Activated naive CD4-positive, alpha-beta T cell treated with anti-CD3 and anti-CD28 coated beads, Interleukin-2, amount 50 U/mL, for 16 hours (primary cell): ENCODE measurements around the gene AKTIP.
A peak's percentile ranks its signal among the peaks of the same experiment; 100 is the strongest.
"Not testable (repeated sequence)": the region's sequence is repeated elsewhere in the genome, so short reads cannot be mapped to it uniquely, and the experiment has no call there.

ENCODE experiments used
- DNase-seq: peaks from one replicate; pipeline ENCODE4 v3.0.0-alpha.2; 2020

Gene AKTIP

DNA sequence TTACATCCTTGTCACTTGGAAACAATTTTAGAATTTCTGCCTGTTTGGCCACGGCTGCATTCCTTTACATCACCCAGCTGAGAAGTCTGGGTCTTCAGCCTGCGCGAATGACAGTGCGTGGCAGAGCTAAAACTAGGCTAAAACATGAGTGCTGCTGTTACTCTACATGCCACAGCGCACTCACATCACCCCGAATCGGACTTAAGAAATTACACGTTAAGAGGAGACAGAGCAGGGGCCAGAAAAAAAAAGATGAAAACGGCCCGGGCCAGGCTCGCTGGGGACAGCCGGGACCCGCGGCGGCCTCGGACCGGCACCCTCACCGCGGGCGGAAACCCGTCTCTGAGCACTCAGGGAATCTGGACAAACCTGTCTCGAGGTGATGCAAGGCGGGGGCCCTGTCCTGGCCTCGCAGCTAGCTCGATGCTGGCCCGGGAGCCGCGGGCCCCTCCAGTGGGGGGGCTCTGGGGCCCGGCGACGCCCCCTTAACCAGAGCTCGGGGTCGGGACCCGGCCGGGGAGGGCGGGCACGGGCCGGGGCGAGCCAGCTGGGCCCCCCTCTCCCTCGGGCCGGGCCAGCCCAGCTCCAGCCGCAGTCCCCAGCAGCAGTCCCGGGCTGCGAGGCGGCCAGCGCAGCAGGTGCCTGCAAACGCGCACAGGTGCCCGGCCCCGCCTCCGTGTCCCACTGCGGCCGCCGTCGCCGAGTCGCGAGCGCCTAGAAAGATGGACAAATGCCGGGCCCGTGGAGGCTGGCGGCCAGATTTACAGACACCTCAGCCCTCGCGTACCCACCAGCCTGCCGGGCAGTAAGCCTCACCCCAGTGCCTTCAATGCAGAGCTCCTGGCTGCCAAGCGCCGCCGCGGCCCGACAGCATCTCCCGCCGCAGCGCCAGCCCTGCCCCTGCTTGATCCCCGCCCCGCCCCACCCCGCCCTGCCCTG, at the start of gene AKTIP:
Gene AKTIP (minus strand): TSS at position 879 of the 939 bp plus-strand sequence. CDS start 2,950 bp downstream, outside the sequence.
- peak; percentile 74 for DNase-seq

DNA sequence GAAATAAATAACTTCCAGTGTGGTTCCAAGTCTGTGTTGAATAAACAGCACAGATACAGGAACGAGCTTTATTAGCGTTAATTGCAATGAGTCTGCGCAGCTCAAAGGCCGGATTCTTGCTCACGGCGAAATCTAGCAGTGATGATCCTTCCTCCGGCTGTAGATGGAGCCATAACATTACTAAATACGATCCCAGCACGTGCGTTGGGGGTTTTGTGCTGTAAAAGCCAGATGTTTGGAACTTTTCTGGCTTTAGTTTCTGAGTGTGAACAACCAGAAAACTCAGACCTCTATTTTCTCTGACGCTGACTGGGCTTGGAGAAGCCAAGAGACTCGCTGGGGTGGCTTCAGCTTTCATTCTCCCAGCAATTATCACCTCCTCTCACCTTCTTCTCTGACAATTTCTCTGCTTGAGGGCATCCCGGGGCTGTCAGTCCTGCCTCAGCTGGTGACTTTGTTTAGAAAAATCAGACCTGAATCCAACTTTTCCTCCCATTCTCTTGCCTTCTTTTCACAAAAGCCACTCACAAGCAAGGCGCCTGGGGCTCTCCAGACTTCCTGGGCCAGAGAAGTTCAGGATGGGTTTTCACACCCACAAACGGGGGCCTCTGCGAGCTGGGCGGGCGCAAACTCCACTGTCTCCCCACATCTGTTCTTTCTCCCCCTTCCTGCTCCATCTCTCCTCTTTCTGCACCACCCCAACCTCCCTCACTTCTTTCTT, 47.1 kb upstream of the AKTIP start:
- peak; percentile 49 for DNase-seq

DNA sequence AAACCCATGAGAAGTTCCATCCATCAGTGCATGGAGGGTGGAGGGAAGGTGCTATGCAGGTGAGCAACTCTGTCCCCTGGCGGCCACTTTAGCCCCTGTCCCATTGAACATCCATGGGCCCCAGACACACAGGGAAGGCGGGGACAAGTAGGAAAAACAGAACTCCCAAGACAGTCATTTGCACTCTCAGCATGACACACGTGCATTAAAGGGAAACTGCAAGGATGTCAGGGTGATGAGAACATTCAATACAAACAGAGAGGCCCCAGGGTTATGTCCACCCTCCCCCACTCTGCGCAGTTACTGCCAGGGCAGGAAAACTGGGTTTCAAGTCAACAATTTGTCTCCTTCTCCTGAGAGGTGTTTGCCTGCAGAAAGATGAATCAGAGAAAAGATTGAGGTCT, 44.0 kb upstream of the AKTIP start:
- DNase-seq: no peak

DNA sequence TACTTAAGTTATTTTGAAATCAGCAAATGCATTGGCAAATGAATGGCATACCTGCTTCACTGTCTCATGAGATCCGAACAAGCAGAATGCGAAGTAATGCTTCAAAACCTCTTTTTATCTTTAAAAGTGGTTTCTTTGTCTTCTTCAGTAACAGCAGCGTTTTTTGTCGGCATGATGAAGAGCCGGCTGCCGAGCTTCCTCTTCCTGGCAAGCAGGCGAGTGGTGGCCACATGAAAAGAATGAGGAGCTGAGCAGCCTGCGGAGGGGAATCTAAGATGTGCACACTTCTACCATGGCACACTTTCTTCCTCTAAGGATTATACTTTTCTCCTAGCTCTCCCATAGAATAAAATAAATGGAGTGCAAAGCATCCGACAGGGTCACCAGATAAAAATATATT, 42.4 kb upstream of the AKTIP start:
- DNase-seq: peak; percentile 29

DNA sequence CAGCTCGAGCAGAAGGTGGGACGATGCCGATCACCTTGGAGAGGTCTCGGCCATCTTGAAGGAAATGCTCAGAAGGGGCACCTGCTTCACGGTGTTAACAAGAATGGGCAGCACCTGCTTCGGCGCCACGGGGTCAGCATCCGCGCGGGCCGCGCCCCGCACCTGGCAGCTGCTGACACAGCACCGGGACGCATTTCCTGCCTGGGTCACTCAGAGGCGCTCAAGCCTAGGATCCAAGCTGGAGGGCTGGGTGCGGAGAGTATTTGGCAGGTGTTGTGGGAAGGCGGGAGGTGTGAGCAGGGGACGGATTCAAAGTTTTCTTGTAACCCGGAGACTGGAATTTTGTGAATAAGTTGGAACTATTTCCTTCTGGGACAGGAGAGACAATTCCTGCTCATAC, 39.3 kb upstream of the AKTIP start:
- no peak for DNase-seq

DNA sequence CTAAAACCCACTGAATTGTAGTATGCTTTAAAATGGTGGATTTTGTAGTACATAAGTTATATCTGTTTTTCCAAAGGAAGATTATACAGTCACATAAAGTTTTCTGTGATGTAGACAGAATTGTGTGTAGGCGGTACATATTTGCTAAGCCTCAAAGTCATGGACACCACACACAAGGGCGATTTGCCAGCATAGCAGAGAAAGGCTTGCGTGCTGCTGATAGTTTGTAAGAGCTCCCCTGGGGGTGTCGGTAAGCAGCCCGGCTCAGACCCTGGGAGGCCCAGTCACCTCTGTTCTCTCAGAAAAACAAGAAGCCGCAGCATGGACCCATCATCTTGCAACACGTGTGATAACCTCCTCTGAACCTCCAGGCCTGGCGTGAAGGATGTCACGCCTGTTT, 38.3 kb upstream of the AKTIP start:
- no peak for DNase-seq

DNA sequence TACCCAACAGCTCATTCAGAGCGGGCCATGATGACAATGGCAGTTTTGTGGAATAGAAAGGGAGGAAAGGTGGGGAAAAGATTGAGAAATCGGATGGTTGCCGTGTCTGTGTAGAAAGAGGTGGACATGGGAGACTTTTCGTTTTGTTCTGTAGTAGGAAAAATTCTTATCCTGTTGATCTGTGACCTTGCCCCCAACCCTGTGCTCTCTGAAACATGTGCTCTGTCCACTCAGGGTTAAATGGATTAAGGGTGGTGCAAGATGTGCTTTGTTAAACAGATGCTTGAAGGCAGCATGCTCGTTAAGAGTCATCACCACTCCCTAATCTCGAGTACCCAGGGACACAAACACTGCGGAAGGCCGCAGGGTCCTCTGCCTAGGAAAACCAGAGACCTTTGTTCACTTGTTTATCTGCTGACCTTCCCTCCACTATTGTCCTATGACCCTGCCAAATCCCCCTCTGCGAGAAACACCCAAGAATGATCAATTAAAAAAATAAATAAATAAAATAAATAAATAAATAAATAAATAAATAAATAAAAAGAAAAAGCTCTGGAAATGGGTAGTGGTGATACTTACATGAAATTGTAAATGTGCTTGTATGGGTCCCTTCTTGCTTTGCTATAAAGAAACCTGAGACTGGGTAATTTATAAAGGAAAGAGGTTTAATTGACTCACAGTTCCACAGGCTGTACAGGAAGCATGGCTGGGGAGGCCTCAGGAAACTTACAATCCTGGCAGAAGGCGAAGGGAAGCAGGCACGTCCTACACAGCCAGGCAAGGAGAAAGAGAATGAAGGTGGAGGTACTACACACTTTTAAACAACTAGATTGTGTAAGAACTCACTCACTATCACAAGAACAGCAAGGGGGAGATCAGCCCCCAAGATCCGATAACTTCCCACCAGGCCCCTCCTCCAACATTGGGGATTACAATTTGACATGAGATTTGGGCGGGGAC, 37.0 kb upstream of the AKTIP start:
- not testable (repeated sequence) for DNase-seq

DNA sequence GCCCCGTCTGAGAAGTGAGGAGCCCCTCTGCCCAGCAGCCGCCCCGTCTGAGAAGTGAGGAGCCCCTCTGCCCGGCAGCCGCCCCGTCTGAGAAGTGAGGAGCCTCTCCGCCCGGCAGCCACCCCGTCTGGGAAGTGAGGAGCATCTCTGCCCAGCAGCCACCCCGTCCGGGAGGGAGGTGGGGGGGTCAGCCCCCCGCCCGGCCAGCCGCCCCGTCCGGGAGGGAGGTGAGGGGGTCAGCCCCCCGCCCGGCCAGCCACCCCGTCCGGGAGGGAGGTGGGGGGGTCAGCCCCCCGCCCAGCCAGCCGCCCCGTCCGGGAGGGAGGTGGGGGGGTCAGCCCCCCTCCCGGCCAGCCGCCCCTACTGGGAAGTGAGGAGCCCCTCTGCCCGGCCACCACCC, 36.3 kb upstream of the AKTIP start:
- not testable (repeated sequence) for DNase-seq

DNA sequence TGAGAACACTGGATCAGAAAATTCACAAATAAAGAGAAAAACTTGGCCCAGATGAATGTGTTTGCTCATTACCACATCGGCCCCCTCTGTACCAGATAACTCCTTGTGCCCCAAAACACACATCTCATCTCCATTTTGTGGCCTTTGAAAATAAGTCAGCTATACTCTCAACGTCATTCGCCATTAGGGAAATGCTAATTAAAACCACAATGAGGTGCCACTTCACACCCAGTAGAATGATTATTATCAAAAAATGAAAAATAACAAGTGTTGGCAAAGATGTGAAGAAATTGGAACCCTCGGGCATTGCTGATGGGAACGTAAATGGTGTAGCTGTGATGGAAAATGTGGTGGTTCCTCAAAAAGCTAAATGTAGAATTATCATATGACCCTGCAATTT, 34.6 kb upstream of the AKTIP start:
- DNase-seq: no peak

DNA sequence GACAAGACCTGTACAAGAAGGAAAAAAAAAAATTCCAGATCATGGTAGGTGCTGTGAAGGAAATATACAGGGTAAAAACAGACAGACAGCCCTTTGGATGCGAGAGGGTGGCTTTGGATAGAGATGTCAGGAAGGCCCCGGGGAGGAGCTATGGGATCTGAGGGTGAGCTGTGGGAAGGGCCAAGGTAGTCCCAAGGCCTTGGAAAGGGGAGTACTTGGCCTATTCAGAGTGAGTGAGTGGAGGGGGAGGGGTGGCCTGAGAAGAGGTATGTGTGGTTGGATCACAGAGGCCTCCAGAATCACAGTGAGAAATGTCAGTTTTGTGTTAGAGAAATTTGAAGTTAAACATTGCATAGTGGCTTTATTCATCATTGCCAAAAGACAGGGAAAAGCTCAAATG, 31.2 kb upstream of the AKTIP start:
- DNase-seq: no peak

DNA sequence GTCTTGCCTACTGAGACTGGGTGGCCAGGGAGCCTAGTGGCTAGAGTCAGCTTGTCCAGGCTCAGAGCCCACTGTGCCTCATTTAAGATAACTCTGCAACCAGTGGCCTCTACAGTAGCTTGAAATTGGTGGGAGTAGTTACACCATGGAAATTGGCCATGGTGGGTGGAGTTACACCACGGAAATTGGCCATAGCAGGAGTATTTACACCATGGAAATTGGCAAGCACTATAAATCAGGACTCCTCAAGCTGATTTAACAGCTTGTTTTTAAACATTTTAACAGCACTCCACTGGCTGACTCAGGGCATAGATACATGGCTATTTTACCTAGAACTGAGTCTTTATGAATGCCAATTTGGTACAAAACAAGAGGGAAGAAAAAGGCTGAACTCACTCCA, 27.7 kb upstream of the AKTIP start:
- no peak for DNase-seq

DNA sequence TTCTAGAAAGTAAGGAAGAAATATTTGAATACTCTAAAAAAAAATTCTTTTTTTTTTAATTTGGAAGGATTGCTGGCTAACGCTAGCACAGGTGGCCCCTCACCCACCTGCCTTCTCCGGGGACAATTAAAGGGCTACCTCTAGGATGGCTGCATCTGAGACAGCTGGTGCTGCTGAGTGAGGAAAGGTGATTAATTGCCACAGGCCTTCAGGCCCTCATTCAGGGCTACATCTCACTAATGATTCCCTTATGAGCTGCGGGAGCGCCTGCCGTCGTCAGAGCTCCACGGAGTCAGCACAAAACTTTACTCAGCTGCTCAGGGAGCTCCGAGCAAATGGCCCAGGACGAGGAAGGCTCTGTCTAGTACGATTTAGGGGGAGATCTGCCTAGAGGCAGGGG, 27.0 kb upstream of the AKTIP start:
- no peak for DNase-seq

DNA sequence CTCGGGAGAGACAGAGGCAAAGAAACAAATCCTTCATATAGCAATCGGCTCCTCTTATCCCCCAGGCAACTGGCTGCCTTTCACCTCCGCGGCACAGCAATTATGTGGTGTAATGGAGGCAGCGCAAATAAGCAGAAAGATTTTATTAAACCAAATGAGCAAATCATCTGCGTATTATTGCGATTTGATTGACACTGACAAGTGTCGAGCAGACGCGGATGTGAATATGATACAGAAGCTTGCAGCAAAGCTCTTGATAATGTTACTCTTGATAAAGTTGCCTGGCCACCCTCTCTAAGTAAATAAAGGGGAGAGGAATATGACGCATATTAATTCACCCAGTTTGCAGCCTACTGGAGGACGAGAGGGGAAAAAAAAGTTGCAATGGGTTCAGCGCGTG, 26.5 kb upstream of the AKTIP start:
- no peak for DNase-seq

DNA sequence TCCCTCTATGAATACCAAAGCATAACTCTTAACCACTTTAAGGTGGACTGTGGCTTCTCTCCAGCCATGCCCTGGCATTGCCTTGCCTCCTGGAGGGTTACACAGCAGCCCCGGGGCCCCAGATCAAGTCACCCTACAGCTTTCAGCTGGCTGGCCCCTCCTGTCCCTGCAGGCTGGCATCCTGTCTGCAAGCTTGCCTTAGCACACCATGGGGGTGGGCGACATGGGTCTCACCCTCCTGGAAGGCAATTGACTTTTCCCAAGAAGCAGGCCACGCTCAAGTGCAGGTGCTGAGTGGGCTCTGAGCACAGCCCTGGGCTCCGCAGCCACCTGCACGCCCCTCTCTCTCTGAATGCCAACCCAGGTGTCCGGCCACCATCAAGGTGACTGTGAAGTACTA, 25.8 kb upstream of the AKTIP start:
- DNase-seq: no peak

DNA sequence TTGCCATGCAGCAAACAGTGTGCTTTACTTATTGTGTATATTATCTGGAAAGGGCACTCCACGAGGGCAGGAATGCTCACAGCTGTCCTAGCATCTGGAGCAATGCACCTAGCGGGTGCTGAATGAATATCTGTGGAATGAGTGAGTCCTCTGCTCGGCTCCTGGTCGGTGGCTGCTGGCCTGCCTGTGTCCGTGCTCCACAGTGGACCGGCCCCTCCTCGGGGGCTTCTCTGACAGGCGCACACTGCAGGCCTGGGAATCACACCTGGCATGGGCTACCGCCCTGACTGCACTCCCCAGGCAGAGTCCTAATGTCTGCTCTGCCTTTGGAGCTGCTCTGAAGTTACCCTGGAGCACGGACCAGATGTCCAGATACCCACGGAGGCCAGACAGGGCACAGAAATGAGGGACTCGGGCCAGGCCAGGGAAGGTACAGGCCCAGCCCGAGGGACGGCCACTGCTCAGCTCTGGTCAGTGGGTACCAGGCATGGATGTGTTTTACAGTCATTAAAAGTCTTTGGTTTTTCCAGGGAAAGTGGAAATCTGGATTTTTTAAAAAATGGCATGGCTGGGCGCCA, 21.1 kb upstream of the AKTIP start:
- no peak for DNase-seq

DNA sequence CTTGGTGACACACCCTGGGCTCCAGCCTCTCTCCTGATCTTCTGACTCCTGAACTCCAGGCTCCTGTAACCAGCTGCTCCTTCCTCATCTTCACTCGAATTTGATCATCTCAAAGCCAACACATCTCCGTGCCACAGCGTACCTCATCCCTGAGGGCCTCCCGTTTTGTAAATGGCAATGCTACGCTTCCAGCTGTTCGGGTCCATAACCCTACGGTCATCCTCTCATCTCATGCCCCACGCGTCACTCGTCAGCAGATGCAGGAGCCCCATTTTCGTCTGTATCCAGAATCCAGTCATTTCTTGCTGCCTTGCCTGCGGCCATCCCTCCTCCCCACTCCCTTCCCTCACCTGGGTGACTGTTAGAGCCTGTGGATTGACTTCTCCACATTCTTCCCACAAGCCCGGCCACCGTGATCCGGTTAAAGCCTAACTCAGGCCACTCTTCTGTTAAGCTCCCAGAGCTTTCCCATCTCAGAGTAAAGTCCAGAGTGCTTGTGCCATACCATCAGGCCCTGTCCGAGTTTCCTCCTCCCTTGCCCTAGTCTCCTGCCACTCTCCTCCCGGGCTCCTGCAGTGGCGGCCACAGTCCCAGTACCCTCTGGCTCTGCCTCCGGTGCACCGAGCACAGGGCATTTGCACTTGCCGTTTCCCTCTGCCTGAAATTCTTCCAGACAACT, 20.3 kb upstream of the AKTIP start:
- DNase-seq: no peak

DNA sequence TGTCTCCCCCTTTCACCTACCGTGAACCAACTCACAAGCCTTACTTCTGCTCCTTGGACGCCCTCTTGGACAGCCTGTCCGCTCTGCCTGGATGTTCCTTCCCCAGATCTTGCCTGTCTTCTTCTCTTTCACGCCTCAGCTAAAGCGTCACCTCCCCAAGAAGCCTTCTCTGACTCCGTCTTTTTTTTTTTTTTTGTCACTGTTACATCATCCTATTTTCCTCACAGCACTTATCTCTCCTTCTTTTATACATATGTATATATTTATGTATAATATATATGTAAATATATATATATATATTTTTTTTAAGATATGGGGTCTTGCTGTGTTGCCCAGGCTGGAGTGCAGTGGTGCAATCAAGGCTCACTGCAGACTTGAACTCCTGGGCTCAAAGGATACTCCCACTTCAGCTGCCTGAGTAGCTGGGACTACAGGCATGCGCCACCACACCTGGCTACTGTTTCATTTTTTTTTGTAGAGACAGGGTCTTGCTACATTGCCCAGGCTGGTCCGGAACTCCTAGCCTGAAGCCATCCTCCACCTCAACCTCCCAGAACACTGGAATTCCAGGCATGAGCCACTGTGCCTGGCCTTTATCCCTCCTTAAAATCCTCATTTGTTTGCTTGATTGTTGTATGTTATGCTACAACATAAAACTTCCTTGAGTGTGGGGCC, 16.5 kb upstream of the AKTIP start:
- DNase-seq: no peak

DNA sequence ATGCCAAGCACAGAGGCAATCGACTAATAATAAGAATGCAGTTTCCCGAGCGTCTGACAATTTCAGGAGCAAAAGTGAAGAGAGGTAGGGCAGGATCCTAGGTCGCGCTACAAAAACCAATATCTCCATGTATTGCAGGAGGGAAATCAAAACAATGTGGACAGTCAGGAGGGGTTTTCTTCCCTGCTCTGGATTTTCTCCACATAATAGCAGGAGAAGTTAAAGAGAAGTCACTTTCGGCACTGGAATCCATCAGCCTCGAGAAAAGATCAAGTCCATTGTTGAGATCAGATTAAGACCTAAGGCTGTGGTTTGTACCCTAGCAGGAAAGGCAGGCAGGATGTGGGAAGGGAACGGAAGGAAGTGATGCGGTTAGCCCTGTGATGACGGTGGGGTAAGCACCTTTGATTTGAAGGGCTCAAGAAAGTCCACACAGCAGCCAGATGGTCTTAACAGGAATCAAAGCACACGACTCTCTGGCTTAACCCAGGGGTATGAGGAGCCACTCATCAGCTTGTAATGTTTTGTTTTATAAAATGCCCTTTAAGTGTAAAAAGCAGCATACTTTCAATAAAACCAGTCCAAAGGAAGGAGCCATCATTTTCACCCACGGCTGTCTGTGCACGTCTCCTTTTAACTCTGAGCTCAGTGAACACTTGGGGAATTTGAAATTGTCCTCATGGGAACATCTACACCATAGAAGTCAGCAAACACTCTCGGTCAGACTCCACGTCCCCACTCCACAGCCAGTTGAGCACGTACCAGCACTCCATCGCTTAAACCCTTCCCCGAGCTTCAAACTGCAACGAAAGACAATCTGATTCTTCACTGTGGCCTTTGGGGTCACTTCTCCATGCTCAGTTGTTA, 15.8 kb upstream of the AKTIP start:
- peak; percentile 32 for DNase-seq

DNA sequence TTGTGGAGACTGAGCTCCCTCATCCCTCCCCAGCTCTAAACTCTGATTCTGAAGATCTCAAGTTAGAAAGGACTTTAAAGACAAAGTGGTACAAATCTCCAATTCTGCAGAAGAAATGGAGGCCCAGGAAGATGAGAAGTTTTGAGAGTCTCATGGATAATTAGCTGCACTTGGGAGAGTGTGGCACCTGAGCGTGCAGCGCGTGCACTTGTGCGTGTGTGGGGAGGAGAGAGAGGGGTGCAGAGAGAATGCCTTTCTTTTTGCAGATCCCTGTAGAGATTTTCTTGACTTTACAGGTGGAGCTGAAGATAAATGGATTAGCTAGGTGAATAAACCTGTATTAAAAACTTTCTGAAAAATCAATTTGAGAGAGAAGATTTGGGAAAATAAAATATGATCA, 14.8 kb upstream of the AKTIP start:
- DNase-seq: no peak

DNA sequence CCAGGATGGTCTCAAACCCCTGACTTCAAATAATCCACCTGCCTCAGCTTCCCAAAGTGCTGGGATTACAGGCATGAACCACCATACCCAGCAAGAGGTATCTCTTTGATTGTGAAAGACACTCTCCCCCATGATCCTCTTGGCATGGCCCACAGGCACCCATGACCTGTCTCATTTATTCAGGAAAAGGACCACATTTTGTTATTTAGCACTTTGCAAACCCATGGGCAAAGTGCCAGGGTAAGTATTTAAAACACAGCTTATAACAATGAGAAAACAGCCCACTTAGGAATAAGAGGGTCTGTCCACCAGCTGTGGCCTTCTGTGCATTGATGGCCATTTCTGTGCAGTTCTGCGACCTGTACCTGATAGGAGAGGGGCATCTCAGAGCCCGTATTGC, 12.8 kb upstream of the AKTIP start:
- DNase-seq: no peak
